ENCODE measurements around the gene PDE6D.

Gene PDE6D

GRCh38 chr2:231689124-231689893 is 91.8 kb downstream of the PDE6D start:
- no peak for TF ChIP-seq CTCF (IDR thresholded peaks at IDR 0.05)
- no peak overlapping the region for H3K27ac ChIP-seq
- no peak overlapping the region for H3K4me3 ChIP-seq (ENCODE audit: low read depth in 1 of 2, low read length in 1 of 2)
- H3K9me3 ChIP-seq = no peaks in the 10 kb centered on the region
- no peaks in the 10 kb centered on the region for H3K36me3 ChIP-seq
- no peaks in the 10 kb centered on the region for H3K27me3 ChIP-seq
- peaks cover 19 to 26% of the 10 kb centered on the region in 2 experiments for H3K4me1 ChIP-seq (ENCODE audit: control insufficient read depth in 1 of 2, insufficient read depth in 1 of 2, low read depth in 1 of 2, low read length in 1 of 2)

- Histone ChIP-seq H3K27ac (no peak overlapping the region), H3K9me3 (no peaks in the 10 kb centered on the region), H3K4me1 (ENCODE audit: control insufficient read depth in 1 of 2, insufficient read depth in 1 of 2, low read depth in 1 of 2, low read length in 1 of 2) (peaks cover 17 to 21% of the 10 kb centered on the region in 2 experiments), H3K4me3 (ENCODE audit: low read depth in 1 of 2, low read length in 1 of 2) (no peak overlapping the region), H3K36me3 (no peaks in the 10 kb centered on the region), H3K27me3 (no peaks in the 10 kb centered on the region)
- TF ChIP-seq CTCF (IDR thresholded peaks at IDR 0.05) = no peak
Observed at GRCh38 chr2:231688719-231689118, 92.4 kb downstream of the PDE6D start.

- Histone ChIP-seq H3K36me3 (no peaks in the 10 kb centered on the region), H3K4me1 (ENCODE audit: control insufficient read depth in 1 of 2, insufficient read depth in 1 of 2, low read depth in 1 of 2, low read length in 1 of 2) (peaks cover 9 to 13% of the 10 kb centered on the region in 2 experiments), H3K27ac (no peak overlapping the region), H3K27me3 (no peaks in the 10 kb centered on the region), H3K4me3 (ENCODE audit: low read depth in 1 of 2, low read length in 1 of 2) (no peak overlapping the region), H3K9me3 (no peaks in the 10 kb centered on the region)
- no peak for TF ChIP-seq CTCF (IDR thresholded peaks at IDR 0.05)
Observed at GRCh38 chr2:231687961-231688360, 93.1 kb downstream of the PDE6D start.

- no peak for TF ChIP-seq CTCF (IDR thresholded peaks at IDR 0.05)
- H3K4me3 ChIP-seq (ENCODE audit: low read depth in 1 of 2, low read length in 1 of 2) = no peak overlapping the region
- H3K9me3 ChIP-seq = no peaks in the 10 kb centered on the region
- peaks cover 5% of the 10 kb centered on the region for H3K27me3 ChIP-seq
- H3K27ac ChIP-seq = no peak overlapping the region
- peaks cover 5 to 9% of the 10 kb centered on the region in 2 experiments for H3K4me1 ChIP-seq (ENCODE audit: control insufficient read depth in 1 of 2, insufficient read depth in 1 of 2, low read depth in 1 of 2, low read length in 1 of 2)
- no peaks in the 10 kb centered on the region for H3K36me3 ChIP-seq
Observed at GRCh38 chr2:231687133-231687852, 93.8 kb downstream of the PDE6D start.

- TF ChIP-seq CTCF (IDR thresholded peaks at IDR 0.05) = no peak
- Histone ChIP-seq H3K27me3 (peaks cover 14% of the 10 kb centered on the region), H3K4me1 (ENCODE audit: control insufficient read depth in 1 of 2, insufficient read depth in 1 of 2, low read depth in 1 of 2, low read length in 1 of 2) (peaks cover 6 to 10% of the 10 kb centered on the region in 2 experiments), H3K4me3 (ENCODE audit: low read depth in 1 of 2, low read length in 1 of 2) (no peak overlapping the region), H3K27ac (no peak overlapping the region), H3K36me3 (no peaks in the 10 kb centered on the region), H3K9me3 (no peaks in the 10 kb centered on the region)
Observed at GRCh38 chr2:231686192-231687100, 94.6 kb downstream of the PDE6D start.

Measured in neutrophil (primary cell).